GM19452 (cell line): Measurements from ENCODE around the gene ZMYM3.
A peak's percentile ranks its signal among the peaks of the same experiment; 100 is the strongest.

Source experiments
- ATAC-seq: cut with Tn5 transposase; IDR thresholded peaks from one replicate; pipeline ENCODE4 v1.9.1; 2021; ENCODE audit not compliant: unreplicated experiment

The ZMYM3 gene

DNA sequence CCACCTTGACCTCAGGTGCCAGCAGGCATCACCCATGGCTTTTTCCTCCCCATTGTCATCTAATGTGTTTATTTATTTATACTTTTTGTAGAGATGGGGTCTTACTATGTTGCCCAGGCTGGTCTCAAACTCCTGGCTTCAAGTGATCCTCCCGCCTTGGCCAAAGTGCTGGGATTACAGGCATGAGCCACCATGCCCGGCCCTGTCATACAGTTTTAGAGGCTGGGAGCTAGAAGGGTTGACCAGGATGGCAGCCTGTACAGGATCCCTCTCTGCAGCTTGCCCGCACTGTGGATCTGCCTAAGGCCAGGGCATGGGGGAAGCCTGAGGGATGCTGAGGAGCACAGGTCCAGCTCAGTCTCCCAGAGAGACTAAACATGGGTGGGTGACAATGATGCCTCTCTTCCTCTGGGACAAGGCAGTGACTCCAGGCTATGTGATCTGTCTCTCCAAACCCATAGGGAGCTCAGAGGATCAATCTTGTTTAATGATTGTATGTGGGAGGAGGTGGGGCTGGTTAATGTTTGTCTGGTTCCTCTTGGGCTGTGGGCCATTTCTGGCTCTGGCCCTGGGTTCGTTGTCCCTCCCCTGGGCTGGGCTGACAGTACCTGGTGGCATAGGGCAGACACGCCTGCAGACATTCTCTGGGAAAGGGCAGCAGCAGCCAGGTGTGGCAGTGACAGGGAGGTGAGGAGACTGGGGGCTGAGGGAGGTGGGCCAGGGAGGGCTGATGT lies 39.2 kb downstream of the ZMYM3 start:
- ATAC-seq: no peak

DNA sequence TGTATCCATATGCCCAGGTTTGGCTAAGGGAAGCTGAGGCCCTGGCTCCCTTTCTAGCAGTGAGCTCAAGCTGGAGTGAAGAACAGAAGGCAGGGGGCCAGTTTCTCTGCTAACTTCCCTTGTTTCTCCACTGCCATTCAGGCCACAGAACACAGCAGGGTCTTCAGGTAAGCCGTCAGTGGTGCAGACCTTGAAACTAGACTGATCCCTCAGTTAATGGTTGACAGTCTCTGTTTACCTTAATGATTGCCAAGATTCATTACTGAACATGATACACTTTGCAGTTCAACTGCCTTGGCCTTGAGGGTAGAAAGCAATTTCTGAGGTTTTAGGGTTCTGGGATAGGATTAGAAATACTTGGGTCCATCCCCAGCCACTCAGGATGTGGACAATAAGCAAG lies 39.8 kb downstream of the ZMYM3 start:
- no peak for ATAC-seq

DNA sequence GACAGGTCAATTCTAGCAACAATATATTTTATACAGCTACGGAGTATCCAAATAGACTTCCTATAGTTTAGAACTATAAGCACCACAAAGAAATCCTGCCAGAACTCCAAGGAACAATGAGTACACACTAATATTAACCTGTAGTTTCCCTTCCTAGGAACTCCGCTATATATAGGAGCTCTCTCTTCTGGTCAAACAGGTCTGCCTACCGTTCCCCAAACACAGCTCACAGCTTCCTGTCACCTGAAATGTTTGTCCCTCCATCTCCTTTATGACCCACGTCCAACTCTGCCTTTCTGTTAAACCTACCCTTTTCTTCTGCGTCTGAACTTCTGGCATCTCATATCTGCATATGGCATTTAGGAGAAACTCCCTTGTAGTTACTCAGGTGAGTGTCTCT lies 41.4 kb downstream of the ZMYM3 start:
- no peak for ATAC-seq

DNA sequence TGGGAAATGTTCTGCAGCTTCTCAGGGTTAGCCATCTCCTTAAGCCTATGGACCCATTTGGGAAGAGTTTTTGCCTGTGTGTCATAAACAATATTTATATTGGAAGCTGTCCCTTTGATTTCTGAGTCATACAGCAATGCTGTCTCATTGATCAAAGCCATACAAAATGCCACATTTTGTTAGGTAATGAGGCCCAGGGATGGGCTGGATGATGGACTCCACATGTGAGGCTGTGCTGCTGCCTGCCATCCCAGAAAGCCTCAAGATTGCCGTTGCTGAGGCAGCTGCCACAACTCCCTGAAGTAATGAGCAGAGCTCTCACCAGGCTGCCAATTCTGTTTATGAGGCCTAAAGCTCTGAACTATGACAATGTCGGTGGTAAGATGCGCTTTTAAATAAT lies 43.1 kb downstream of the ZMYM3 start:
- ATAC-seq: no peak

DNA sequence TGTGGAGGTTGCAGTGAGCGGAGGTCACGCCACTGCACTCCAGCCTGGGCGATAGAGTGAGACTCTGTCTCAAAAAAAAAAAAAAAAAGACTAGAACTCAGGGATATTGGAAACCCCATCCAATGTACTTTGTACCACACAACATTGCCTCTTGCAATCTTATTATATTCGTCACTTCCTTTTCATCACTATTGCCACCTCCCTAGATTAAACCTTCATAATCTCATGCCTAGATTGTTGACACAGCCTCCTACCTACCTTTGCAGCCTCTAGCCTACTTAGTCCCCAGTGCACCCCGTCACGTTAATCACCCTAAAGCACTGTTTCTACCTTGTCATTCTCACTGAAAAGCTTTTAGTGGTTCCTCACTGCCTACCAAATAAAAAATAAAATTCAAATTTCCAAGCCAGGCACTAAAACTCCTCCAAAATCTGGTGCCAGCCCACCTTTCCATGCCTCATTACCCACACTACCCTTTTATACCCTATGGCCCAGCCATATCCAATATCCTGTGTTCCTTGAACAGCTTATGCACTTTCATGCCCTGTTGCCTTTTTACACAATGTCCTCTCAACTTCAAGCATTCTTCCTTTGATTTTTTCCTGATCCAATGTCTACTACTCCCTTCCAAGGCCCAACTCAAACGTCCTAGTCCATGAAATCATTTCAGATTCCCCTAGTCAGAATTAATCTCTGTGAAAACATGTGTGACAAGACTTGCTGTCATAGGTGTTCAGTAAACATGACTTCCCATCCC lies 54.5 kb downstream of the ZMYM3 start:
- ATAC-seq: no peak

DNA sequence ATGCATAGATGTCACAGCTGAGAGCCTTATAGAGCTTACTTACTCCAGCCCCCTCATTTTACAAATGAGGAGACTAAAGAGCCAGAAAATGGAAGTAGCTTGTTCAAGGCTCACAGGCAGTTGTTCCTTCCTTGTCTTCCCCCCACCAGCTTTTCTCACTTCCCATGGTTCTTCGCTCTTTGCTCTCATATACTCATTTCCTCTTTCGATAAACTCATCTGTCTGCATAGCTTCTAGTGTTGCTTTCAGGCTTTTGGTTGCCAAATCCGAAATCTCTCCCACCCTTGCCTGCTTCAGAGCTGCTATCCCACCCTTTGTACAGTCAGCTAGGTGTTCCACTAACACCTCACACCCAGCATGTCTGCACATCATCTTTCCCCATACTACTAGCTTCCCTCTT lies 55.9 kb downstream of the ZMYM3 start:
- peak; percentile 73 for ATAC-seq

DNA sequence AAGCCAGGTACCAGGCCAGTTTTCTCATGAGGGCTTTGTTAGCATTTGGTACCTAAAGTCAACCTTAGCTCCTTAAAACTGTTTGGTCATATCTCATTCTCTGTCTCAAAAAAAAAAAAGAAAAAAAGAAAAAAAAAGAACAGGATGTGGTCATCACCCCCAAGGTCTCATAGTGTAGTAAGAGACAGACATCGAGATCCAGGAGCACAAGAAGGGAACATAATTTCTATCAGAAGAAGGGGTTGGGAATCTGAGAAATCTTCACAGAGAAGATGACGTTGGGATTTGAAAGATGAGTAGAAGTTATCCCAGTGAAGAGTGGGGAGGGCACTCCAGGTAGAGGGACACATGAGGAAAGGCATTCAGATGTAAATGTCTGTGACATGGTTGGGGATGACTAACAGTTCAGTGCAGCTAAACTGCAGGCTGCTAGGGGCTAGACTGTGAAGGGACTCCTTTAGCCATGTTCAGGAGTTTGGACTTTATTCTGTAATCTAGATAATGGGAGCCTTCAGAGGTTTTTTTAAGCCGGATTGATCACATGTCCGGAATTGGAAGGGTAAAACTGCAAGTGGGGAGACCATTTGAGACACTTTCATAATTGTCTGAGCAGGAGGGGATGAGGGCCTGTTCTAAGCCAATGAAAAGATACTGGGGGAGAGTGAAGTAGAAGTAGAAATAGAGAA lies 57.8 kb downstream of the ZMYM3 start:
- peak; percentile 65 for ATAC-seq

DNA sequence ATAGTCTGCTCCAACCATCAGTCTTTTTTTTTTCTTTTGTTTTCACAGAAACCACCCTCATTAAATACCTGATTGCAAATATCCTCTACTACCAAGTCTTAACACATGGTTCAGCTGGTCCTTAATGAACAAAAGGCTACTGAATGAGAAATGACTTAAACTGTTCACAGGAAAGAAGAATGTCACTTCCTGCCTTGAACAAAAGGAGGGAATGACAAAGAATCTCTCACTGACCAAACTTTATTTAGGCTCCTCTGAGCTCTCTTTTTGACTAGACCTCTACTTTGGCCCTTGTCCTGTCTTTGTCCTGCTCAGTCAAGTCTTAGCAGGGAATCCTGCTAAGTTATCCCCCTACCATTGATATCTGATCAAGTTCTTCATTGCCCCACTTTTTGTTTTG lies 62.7 kb downstream of the ZMYM3 start:
- no peak for ATAC-seq
